Activated CD4-positive, alpha-beta T cell treated with anti-CD3 and anti-CD28 coated beads, Interleukin-2, amount 50 U/mL, for 4 hours (primary cell): ENCODE data around the gene DACT3.

Experiments
- DNase-seq, 2 experiments: peaks; one replicate each; pipeline ENCODE4 v3.0.0-alpha.2; 2020

Gene DACT3

GRCh38 chr19:46665072-46665471 lies 4.1 kb upstream of the DACT3 start:
- no peak for DNase-seq

- DNase-seq, result peak; percentile 71 to 74
Observed at GRCh38 chr19:46661735-46662592, 982 bp upstream of the DACT3 start.

- DNase-seq, result no peak
Observed at GRCh38 chr19:46660551-46661019, 397 bp downstream of the DACT3 start.

GRCh38 chr19:46660008-46660517 lies 919 bp downstream of the DACT3 start:
- DNase-seq, result no peak

- no peak for DNase-seq
Observed at GRCh38 chr19:46659151-46660007, 1.6 kb downstream of the DACT3 start.

GRCh38 chr19:46656541-46656940 lies 4.4 kb downstream of the DACT3 start:
- no peak for DNase-seq

- no peak for DNase-seq
Observed at GRCh38 chr19:46654621-46655152, 6.3 kb downstream of the DACT3 start.

- no peak for DNase-seq
Observed at GRCh38 chr19:46650445-46650844, 10.5 kb downstream of the DACT3 start.

- DNase-seq, result no peak
Observed at GRCh38 chr19:46648961-46649960, 11.7 kb downstream of the DACT3 start.

GRCh38 chr19:46648060-46648960 lies 12.7 kb downstream of the DACT3 start:
- DNase-seq, result no peak

- no peak for DNase-seq
Observed at GRCh38 chr19:46646402-46646801, 14.6 kb downstream of the DACT3 start.

- DNase-seq, result no peak
Observed at GRCh38 chr19:46644720-46645119, 16.3 kb downstream of the DACT3 start.

GRCh38 chr19:46640656-46641055 lies 20.3 kb downstream of the DACT3 start:
- no peak for DNase-seq

GRCh38 chr19:46639358-46640182 lies 21.4 kb downstream of the DACT3 start:
- no peak for DNase-seq

- DNase-seq, result no peak
Observed at GRCh38 chr19:46637224-46637623, 23.8 kb downstream of the DACT3 start.

GRCh38 chr19:46635920-46636761 lies 24.8 kb downstream of the DACT3 start, which contains the start of gene GNG8:
Gene GNG8, minus strand, starts transcription at chr19:46636202. Its CDS starts 1,520 bp downstream, at chr19:46634682.
- DNase-seq, result no peak

- no peak for DNase-seq
Observed at GRCh38 chr19:46634656-46635218, 26.2 kb downstream of the DACT3 start.

- peak; percentile 96 to 97 for DNase-seq
Observed at GRCh38 chr19:46634045-46634655, 26.8 kb downstream of the DACT3 start.
